HEK293T (cell line): ENCODE results near the gene SPA17.

ENCODE experiments used
- ARNT ChIP-seq: fragments of 450-650 bp; IDR thresholded peaks from 2 replicates; pipeline ENCODE4 v1.6.1; 2017; ENCODE audit warnings: mild to moderate bottlenecking
- BHLHE40 ChIP-seq: fragments of 450-650 bp; IDR thresholded peaks from 2 replicates; pipeline ENCODE4 v1.6.1; 2016; ENCODE audit warnings: mild to moderate bottlenecking, moderate library complexity, borderline replicate concordance
- ELF4 ChIP-seq: fragments of 450-650 bp; IDR thresholded peaks from 2 replicates; pipeline ENCODE4 v1.6.1; 2017; ENCODE audit warnings: antibody characterized with exemption
- FOXA1 ChIP-seq: fragments of 450-650 bp; IDR thresholded peaks from 2 replicates; pipeline ENCODE4 v1.6.1; 2016; ENCODE audit warnings: mild to moderate bottlenecking
- FOXK2 ChIP-seq: fragments of 450-650 bp; IDR thresholded peaks from 2 replicates; pipeline ENCODE4 v1.6.1; 2016; ENCODE audit warnings: mild to moderate bottlenecking
- FOXM1 ChIP-seq: fragments of 450-650 bp; IDR thresholded peaks from 2 replicates; pipeline ENCODE4 v1.6.1; 2017; ENCODE audit warnings: mild to moderate bottlenecking, borderline replicate concordance
- HDGF ChIP-seq: fragments of 450-650 bp; IDR thresholded peaks from 2 replicates; pipeline ENCODE4 v1.6.1; 2017; ENCODE audit warnings: antibody characterized with exemption, borderline replicate concordance
- LEF1 ChIP-seq: fragments of 450-650 bp; IDR thresholded peaks from 2 replicates; pipeline ENCODE4 v1.6.1; 2017; ENCODE audit warnings: mild to moderate bottlenecking, borderline replicate concordance
- PKNOX1 ChIP-seq: fragments of 450-650 bp; IDR thresholded peaks from 2 replicates; pipeline ENCODE4 v1.6.1; 2016
- SP1 ChIP-seq: fragments of 450-650 bp; IDR thresholded peaks from 2 replicates; pipeline ENCODE4 v1.6.1; 2017
- SUZ12 ChIP-seq: fragments of 450-650 bp; IDR thresholded peaks from 2 replicates; pipeline ENCODE4 v1.6.1; 2016; ENCODE audit warnings: mild to moderate bottlenecking
- TARDBP ChIP-seq: fragments of 450-650 bp; IDR thresholded peaks from 2 replicates; pipeline ENCODE4 v1.6.1; 2016

GRCh38 chr11:124640666-124641065, 33.0 kb upstream of the SPA17 start:
- TF ChIP-seq FOXM1 (no peak), SP1 (no peak), BHLHE40 (no peak), HDGF (no peak), TARDBP (no peak), FOXK2 (no peak), ARNT (no peak), ELF4 (no peak), SUZ12 (no peak), FOXA1 (no peak), LEF1 (no peak), PKNOX1 (no peak)
